ENCODE measurements around the gene EXOC3L1.
A peak's percentile ranks its signal among the peaks of the same experiment; 100 is the strongest.

EXOC3L1 gene

DNA sequence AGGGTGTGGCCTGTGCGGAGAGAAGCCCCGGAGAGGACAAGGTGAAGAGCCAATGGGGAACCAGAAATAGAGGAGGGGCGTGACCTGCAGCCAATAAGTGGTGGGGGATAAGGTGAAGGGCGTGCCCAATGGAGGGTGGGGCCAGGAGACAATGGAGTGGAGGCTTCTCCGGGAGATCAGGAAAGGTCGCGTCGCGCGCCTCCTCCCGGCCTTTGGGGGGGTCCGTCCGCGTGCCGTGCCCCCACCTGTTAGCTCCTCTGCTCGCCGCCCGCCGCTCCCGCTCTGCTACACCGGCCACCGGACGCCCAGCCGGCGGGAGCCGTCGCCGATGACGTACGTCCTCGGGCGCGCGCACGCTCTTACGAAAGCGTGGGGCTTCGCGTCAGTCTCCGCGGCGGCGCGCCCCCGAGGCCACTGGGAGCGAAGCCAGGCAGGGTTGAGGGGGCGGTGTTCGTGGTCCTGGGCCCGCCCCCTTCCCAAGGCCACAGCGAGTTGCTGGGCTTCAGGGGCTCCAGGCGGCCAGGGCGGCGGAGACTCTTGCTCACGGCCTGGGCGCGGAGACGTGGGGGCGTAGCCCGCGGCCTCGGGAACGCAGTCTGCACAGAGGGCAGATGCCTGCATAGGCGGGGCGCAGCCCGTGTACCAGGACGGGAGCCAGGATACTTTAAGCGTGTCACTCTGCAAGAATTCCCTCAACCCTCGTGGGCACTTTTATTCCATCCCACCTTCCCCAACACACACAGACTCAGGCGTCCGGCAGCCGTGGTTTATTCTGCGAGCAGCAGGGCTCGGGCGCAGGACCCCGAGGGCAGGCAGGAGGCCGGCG, 6.1 kb downstream of the EXOC3L1 start, which contains the start of gene MATCAP1:
TSS of gene MATCAP1 (minus strand) at position 337 of the 826 bp plus-strand sequence. CDS start 3,353 bp downstream, outside the sequence.
- no CpG with 5 or more reads among the region's 77 CpGs for WGBS, 2 donors (ENCODE audit: extremely low coverage in 2 of 2, insufficient read length in 2 of 2, insufficient replicate concordance in 1 of 2)
- peak; percentile 96 for DNase-seq (ENCODE audit: low spot score)
- peak within 1 kb of the TSS; percentile 99 for H3K23ac ChIP-seq (ENCODE audit: low read depth, low read length, poor library complexity)
- H3K4me2 ChIP-seq (ENCODE audit: insufficient read depth, low read length, poor library complexity, severe bottlenecking): peak within 1 kb of the TSS; percentile 91
- H3K14ac ChIP-seq (ENCODE audit: low read length): peak within 1 kb of the TSS; percentile 97
- H3K18ac ChIP-seq (ENCODE audit: low read length): peak within 1 kb of the TSS; percentile 99
- H2AFZ ChIP-seq (ENCODE audit: low read length): peak within 1 kb of the TSS; percentile 96
- peaks cover 5 to 40% (median 8%) of the 10 kb centered on the region in 3 experiments for H3K27me3 ChIP-seq (ENCODE audit: control insufficient read depth in 3 of 3, insufficient read depth in 3 of 3, low read depth in 1 of 3, low read length in 3 of 3)
- peak within 1 kb of the TSS; percentile 96 for H4K8ac ChIP-seq (ENCODE audit: low read depth, low read length)
- H3K4me1 ChIP-seq (ENCODE audit: control insufficient read depth in 2 of 2, insufficient read depth in 1 of 2, low read depth in 1 of 2, low read length in 2 of 2): peaks cover 8 to 17% of the 10 kb centered on the region in 2 donors
- peak within 1 kb of the TSS; percentile 94 for H2BK5ac ChIP-seq (ENCODE audit: low read length)
- H4K91ac ChIP-seq (ENCODE audit: low read depth, low read length, poor library complexity): peak within 1 kb of the TSS; percentile 30
- peak within 1 kb of the TSS; percentile 95 for H3K9ac ChIP-seq (ENCODE audit: low read depth, low read length, poor library complexity)
- H2BK12ac ChIP-seq (ENCODE audit: low read length): peak within 1 kb of the TSS; percentile 73
- H3K4ac ChIP-seq (ENCODE audit: low read length): no peak within 1 kb of the TSS
- peak within 1 kb of the TSS; percentile 37 for H2AK5ac ChIP-seq (ENCODE audit: low read depth, low read length)
- H3K4me3 ChIP-seq (ENCODE audit: low read length in 2 of 2): peak within 1 kb of the TSS; percentile 54 to 90
- peaks cover 7% of the 10 kb centered on the region for H3K79me1 ChIP-seq (ENCODE audit: low read depth, low read length)
- H2BK15ac ChIP-seq (ENCODE audit: low read length): peak within 1 kb of the TSS; percentile 94
- H2BK120ac ChIP-seq (ENCODE audit: low read depth, low read length): no peak within 1 kb of the TSS
- H3K27ac ChIP-seq (replicated peaks; ENCODE audit: low read length): peak within 1 kb of the TSS; percentile 92
- H3K36me3 ChIP-seq (replicated peaks in 1 of 2; ENCODE audit: control insufficient read depth in 2 of 2, insufficient read depth in 2 of 2, low read length in 2 of 2): peaks cover 0 to 13% of the 10 kb centered on the region in 2 donors
- H3K9me3 ChIP-seq (replicated peaks in 1 of 2; ENCODE audit: control insufficient read depth in 2 of 2, insufficient read depth in 1 of 2, low read depth in 1 of 2, low read length in 2 of 2): no peaks in the 10 kb centered on the region

GRCh38 chr16:67183284-67183626, 6.7 kb downstream of the EXOC3L1 start:
- Histone ChIP-seq H2BK5ac (ENCODE audit: low read length) (peak overlapping the region; percentile 94), H3K79me1 (ENCODE audit: low read depth, low read length) (peaks cover 7% of the 10 kb centered on the region), H3K27me3 (ENCODE audit: control insufficient read depth in 3 of 3, insufficient read depth in 3 of 3, low read depth in 1 of 3, low read length in 3 of 3) (peaks cover 5 to 46% (median 8%) of the 10 kb centered on the region in 3 experiments), H3K4me3 (ENCODE audit: low read length in 2 of 2) (peak overlapping the region; percentile 54 to 90), H3K9me3 (replicated peaks in 1 of 2; ENCODE audit: control insufficient read depth in 2 of 2, insufficient read depth in 1 of 2, low read depth in 1 of 2, low read length in 2 of 2) (no peaks in the 10 kb centered on the region), H3K9ac (ENCODE audit: low read depth, low read length, poor library complexity) (peak overlapping the region; percentile 55), H3K4me2 (ENCODE audit: insufficient read depth, low read length, poor library complexity, severe bottlenecking) (peak overlapping the region; percentile 82), H2BK12ac (ENCODE audit: low read length) (no peak overlapping the region), H3K4ac (ENCODE audit: low read length) (no peak overlapping the region), H3K36me3 (replicated peaks in 1 of 2; ENCODE audit: control insufficient read depth in 2 of 2, insufficient read depth in 2 of 2, low read length in 2 of 2) (peaks cover 0 to 13% of the 10 kb centered on the region in 2 donors), H2BK120ac (ENCODE audit: low read depth, low read length) (no peak overlapping the region), H3K14ac (ENCODE audit: low read length) (no peak overlapping the region), H2AK5ac (ENCODE audit: low read depth, low read length) (no peak overlapping the region), H4K91ac (ENCODE audit: low read depth, low read length, poor library complexity) (no peak overlapping the region), H3K18ac (ENCODE audit: low read length) (peak overlapping the region; percentile 84), H4K8ac (ENCODE audit: low read depth, low read length) (no peak overlapping the region), H3K23ac (ENCODE audit: low read depth, low read length, poor library complexity) (no peak overlapping the region), H3K27ac (replicated peaks; ENCODE audit: low read length) (no peak overlapping the region), H2AFZ (ENCODE audit: low read length) (peak overlapping the region; percentile 96), H2BK15ac (ENCODE audit: low read length) (no peak overlapping the region), H3K4me1 (ENCODE audit: control insufficient read depth in 2 of 2, insufficient read depth in 1 of 2, low read depth in 1 of 2, low read length in 2 of 2) (peaks cover 8 to 19% of the 10 kb centered on the region in 2 donors)
- no CpG with 5 or more reads among the region's 11 CpGs for WGBS, 2 donors (ENCODE audit: extremely low coverage in 2 of 2, insufficient read length in 2 of 2, insufficient replicate concordance in 1 of 2)
- no peak for DNase-seq (ENCODE audit: low spot score)

GRCh38 chr16:67182288-67182687, 7.6 kb downstream of the EXOC3L1 start:
- no peaks in the 10 kb centered on the region for H3K9me3 ChIP-seq (replicated peaks in 1 of 2; ENCODE audit: control insufficient read depth in 2 of 2, insufficient read depth in 1 of 2, low read depth in 1 of 2, low read length in 2 of 2)
- peaks cover 5 to 55% (median 8%) of the 10 kb centered on the region in 3 experiments for H3K27me3 ChIP-seq (ENCODE audit: control insufficient read depth in 3 of 3, insufficient read depth in 3 of 3, low read depth in 1 of 3, low read length in 3 of 3)
- H2BK120ac ChIP-seq (ENCODE audit: low read depth, low read length): no peak overlapping the region
- peak overlapping the region in 1 of 2 donors; percentile 54 for H3K4me3 ChIP-seq (ENCODE audit: low read length in 2 of 2)
- H3K36me3 ChIP-seq (replicated peaks in 1 of 2; ENCODE audit: control insufficient read depth in 2 of 2, insufficient read depth in 2 of 2, low read length in 2 of 2): peaks cover 0 to 13% of the 10 kb centered on the region in 2 donors
- no peak for DNase-seq (ENCODE audit: low spot score)
- peaks cover 8 to 21% of the 10 kb centered on the region in 2 donors for H3K4me1 ChIP-seq (ENCODE audit: control insufficient read depth in 2 of 2, insufficient read depth in 1 of 2, low read depth in 1 of 2, low read length in 2 of 2)
- no peak overlapping the region for H3K9ac ChIP-seq (ENCODE audit: low read depth, low read length, poor library complexity)
- no peak overlapping the region for H3K4me2 ChIP-seq (ENCODE audit: insufficient read depth, low read length, poor library complexity, severe bottlenecking)
- H3K23ac ChIP-seq (ENCODE audit: low read depth, low read length, poor library complexity): no peak overlapping the region
- H2BK5ac ChIP-seq (ENCODE audit: low read length): no peak overlapping the region
- no peak overlapping the region for H4K8ac ChIP-seq (ENCODE audit: low read depth, low read length)
- no peak overlapping the region for H2BK12ac ChIP-seq (ENCODE audit: low read length)
- H3K27ac ChIP-seq (replicated peaks; ENCODE audit: low read length): no peak overlapping the region
- H3K4ac ChIP-seq (ENCODE audit: low read length): no peak overlapping the region
- H3K14ac ChIP-seq (ENCODE audit: low read length): no peak overlapping the region
- H2AK5ac ChIP-seq (ENCODE audit: low read depth, low read length): no peak overlapping the region
- H3K18ac ChIP-seq (ENCODE audit: low read length): no peak overlapping the region
- H2AFZ ChIP-seq (ENCODE audit: low read length): no peak overlapping the region
- H3K79me1 ChIP-seq (ENCODE audit: low read depth, low read length): peaks cover 6% of the 10 kb centered on the region
- WGBS, 2 donors (ENCODE audit: extremely low coverage in 2 of 2, insufficient read length in 2 of 2, insufficient replicate concordance in 1 of 2): no CpG with 5 or more reads among the region's 2 CpGs
- H4K91ac ChIP-seq (ENCODE audit: low read depth, low read length, poor library complexity): no peak overlapping the region
- no peak overlapping the region for H2BK15ac ChIP-seq (ENCODE audit: low read length)

DNA sequence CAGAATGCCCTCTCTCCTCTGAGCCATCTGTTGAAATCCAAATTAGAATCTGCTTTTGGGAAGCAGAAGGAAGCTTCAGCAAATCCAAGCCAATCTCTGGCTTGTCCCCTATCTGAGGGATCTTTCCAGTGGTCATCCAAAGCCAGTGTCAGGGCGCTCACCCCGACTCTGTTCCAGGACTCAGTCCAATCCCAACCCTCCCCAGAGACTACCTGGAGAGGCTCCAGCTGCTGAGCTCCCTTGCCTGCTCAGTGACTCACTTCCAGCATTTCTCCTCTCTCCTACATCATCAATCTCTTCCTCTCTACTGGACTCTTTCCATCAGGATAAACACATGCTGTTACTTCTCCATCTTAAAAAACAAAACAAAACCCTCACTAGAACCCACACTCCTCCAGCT, 8.6 kb downstream of the EXOC3L1 start:
- Histone ChIP-seq H3K14ac (ENCODE audit: low read length) (no peak overlapping the region), H3K9me3 (replicated peaks in 1 of 2; ENCODE audit: control insufficient read depth in 2 of 2, insufficient read depth in 1 of 2, low read depth in 1 of 2, low read length in 2 of 2) (no peaks in the 10 kb centered on the region), H3K4me2 (ENCODE audit: insufficient read depth, low read length, poor library complexity, severe bottlenecking) (no peak overlapping the region), H3K18ac (ENCODE audit: low read length) (no peak overlapping the region), H3K79me1 (ENCODE audit: low read depth, low read length) (peaks cover 6% of the 10 kb centered on the region), H3K4ac (ENCODE audit: low read length) (no peak overlapping the region), H3K23ac (ENCODE audit: low read depth, low read length, poor library complexity) (no peak overlapping the region), H3K36me3 (replicated peaks in 1 of 2; ENCODE audit: control insufficient read depth in 2 of 2, insufficient read depth in 2 of 2, low read length in 2 of 2) (peaks cover 0 to 17% of the 10 kb centered on the region in 2 donors), H4K8ac (ENCODE audit: low read depth, low read length) (no peak overlapping the region), H3K27ac (replicated peaks; ENCODE audit: low read length) (no peak overlapping the region), H3K9ac (ENCODE audit: low read depth, low read length, poor library complexity) (no peak overlapping the region), H2BK12ac (ENCODE audit: low read length) (no peak overlapping the region), H2BK120ac (ENCODE audit: low read depth, low read length) (no peak overlapping the region), H2BK5ac (ENCODE audit: low read length) (no peak overlapping the region), H3K4me3 (ENCODE audit: low read length in 2 of 2) (no peak overlapping the region), H2AK5ac (ENCODE audit: low read depth, low read length) (peak overlapping the region; percentile 5), H2BK15ac (ENCODE audit: low read length) (no peak overlapping the region), H3K27me3 (ENCODE audit: control insufficient read depth in 3 of 3, insufficient read depth in 3 of 3, low read depth in 1 of 3, low read length in 3 of 3) (peaks cover 5 to 58% (median 8%) of the 10 kb centered on the region in 3 experiments), H3K4me1 (ENCODE audit: control insufficient read depth in 2 of 2, insufficient read depth in 1 of 2, low read depth in 1 of 2, low read length in 2 of 2) (peaks cover 8 to 16% of the 10 kb centered on the region in 2 donors), H2AFZ (ENCODE audit: low read length) (no peak overlapping the region), H4K91ac (ENCODE audit: low read depth, low read length, poor library complexity) (no peak overlapping the region)
- no peak for DNase-seq (ENCODE audit: low spot score)
- no CpG with 5 or more reads among the region's 2 CpGs for WGBS, 2 donors (ENCODE audit: extremely low coverage in 2 of 2, insufficient read length in 2 of 2, insufficient replicate concordance in 1 of 2)

Data from neuronal stem cell (in vitro differentiated cells).